GDM1 (cell line): ENCODE measurements around the gene SORL1.
"Not testable (repeated sequence)": the region's sequence is repeated elsewhere in the genome, so short reads cannot be mapped to it uniquely, and the experiment has no call there.

ENCODE experiments used
- DNase-seq: peaks from one replicate; lab custom pipeline; 2025; lab: John Stamatoyannopoulos, UW

Gene SORL1

GRCh38 chr11:121478895-121479697, 27.0 kb downstream of the SORL1 start:
- DNase-seq = no peak

DNA sequence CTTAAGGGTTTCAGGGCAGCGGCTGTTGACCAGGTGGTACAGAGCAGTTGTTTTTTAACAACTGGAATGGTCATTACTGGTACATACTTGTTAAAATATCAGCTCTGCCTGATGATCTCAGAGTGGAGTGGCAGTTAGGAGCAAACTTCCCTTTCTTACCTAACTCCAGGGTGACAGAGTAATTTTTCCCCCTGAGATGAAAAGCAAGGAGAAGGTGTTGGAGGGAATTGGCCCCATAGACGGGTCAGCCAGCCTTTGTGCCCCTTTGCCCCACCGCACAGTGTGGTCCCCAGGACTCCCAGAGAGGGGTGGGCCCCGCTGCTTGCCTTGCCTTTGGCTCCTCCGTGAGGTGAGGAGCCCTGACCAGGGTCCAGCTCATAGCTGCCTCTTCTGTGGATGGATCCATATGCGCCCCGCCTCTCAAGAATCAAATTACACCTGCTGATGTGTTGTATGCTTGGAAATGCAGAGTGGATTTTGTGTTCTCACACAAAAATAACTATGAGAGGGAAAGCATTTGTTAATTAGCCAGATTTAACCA, 27.7 kb downstream of the SORL1 start:
- no peak for DNase-seq

DNA sequence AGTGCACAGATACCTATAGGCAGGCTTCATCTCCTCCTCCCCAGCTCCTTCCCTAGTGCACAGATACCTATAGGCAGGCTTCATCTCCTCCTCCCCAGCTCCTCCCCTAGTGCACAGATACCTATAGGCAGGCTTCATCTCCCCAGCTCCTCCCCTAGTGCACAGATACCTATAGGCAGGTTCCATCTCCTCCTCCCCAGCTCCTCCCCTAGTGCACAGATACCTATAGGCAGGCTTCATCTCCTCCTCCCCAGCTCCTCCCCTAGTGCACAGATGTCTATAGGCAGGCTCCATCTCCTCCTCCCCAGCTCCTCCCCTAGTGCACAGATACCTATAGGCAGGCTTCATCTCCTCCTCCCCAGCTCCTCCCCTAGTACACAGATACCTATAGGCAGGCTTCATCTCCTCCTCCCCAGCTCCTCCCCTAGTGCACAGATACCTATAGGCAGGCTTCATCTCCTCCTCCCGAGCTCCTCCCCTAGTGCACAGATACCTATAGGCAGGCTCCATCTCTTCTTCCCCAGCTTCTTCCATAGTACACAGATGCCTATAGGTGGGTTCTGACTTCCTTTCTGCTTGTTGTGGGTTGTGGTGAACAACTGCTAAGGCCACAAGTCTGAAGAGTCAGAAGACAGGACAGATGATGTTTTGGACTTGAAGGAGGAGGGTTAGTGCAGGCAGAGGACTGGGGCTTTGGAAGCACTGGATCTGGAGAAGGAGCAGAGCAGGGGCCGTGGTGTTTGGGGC, 29.5 kb downstream of the SORL1 start:
- DNase-seq = peak; percentile 59

DNA sequence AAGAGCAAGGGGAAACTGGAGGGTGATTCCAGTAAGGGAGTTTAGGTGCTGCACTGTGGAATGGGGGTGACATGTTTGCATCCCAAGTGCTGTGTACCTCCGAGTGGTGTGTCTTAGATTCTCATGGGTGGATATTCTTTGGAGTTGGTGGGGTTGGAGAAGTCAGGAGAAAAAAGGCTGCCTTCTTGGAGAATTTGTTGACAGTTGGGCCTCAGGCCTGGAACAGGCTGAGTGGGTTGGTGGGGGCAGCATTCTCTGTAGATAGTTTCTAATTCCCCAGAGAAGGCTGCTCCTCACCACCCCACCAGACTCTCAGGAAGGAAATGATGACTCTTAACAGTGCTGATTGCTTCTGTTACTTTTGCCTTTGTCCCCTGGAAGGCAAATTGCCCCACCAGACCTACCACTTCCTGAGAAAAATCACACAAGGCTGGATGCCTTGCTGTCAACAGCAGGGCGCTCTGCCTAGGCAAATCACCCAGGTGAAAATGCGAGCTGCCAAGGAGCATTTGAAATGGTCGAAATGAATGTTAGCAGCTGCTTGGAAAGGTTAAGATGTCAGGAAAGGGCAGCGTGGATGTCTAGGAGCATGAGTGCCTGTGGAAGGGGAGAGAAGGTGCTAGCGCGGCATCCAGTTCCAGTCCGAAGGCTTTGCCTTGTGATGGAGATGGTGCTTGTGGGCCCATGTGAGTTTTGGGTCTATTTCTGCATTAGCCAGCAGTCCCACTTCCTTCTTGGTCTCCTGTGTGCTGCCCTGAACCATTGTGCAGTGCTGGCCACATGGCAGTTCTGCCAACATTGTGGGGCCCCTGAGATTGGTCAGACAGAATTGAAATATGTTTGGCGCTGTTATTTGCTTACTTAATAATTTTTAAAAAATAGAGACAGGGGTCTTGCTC, 30.4 kb downstream of the SORL1 start:
- DNase-seq = peak; percentile 69

DNA sequence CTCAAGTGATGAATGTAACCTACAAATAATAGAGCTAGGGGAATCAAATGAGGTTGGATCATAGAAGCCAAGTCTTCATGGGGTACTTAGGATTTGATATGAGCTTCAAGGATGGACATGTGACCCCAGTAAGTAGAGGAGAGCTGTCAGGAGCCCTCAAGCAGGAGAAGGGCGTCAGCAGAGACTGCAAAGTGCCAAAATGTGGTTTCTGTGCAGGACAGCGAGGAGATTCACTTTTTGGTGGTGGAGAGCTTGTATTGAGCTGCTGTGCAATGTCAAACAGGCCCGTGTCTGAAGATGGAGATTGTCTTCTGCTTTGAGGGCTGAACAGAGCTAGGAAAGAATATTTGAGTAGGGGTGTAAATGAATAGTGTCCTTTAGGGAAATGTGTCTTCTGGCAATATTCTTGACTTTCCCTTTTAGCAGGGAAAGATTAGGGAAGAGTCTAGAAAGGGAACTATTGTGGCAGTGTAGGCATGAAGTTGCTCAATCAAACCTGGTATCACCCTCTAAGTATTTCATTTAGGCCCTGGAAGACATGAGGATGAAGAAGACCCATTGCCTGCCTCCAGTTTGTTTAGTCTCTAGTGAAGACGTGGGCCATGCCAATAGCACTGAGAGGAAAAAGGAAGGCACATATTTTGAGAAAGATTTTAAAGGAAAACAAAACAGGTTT, 31.8 kb downstream of the SORL1 start:
- DNase-seq = no peak

- no peak for DNase-seq
Measured at GRCh38 chr11:121485216-121485615, 33.1 kb downstream of the SORL1 start.

DNA sequence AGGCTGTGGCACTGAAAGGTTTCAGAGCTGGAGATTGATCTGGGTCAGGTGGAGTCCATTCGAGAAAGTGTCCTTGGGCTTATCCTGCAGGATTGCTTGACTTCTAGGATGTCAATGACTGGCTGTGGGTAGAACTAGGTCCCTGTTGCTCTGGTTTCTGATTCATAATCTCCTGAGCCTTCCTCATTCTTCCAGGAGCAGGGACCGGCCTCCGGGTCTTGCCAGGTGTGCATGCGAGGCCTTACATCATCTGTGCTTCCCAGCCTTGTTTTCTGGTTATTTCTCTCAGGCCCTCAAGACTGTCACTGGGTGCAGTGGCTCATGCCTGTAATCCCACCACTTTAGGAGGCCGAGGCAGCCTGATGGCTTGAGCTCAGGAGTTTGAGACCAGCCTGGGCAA, 33.9 kb downstream of the SORL1 start:
- no peak for DNase-seq

- no peak for DNase-seq
Measured at GRCh38 chr11:121487191-121487590, 35.1 kb downstream of the SORL1 start.

DNA sequence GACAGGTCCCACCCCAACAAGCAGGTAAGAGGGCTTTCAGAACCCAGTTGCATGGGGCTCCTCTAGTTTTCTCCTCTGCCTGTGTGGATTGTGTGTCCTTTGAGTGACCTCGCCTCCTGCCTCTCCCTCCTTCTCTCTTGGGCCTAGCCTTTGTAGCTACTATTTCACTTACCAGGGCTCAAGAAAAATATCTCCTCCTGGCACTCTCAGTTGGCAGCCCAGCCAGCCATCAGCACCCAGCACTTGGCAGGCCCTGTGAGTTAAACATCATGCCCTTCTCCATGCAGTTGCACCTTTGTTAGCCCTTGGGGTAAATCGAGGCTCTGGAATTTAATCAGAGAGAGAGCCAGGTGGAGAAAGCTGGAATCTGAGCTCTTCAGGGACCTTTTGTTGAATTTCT, 36.1 kb downstream of the SORL1 start:
- no peak for DNase-seq

DNA sequence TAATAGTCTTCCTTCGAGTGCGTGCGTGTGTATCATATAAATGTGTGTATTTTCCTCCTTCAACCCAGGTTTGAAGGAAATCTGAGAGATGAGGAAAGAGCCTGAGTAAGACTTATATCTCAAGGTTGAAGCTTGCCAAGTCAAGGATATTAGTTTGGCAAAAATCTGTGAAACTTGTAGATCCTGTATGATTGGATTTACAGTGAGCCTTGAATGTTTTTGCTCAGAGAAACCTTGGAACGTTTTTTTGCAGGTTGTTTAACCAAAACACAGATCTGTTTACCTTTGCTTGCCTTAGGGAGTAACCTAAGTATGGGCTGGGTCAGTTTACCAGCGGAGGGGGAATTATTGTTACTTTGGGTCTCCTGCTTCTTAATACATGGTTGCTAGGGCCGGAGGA, 36.5 kb downstream of the SORL1 start:
- DNase-seq = no peak

DNA sequence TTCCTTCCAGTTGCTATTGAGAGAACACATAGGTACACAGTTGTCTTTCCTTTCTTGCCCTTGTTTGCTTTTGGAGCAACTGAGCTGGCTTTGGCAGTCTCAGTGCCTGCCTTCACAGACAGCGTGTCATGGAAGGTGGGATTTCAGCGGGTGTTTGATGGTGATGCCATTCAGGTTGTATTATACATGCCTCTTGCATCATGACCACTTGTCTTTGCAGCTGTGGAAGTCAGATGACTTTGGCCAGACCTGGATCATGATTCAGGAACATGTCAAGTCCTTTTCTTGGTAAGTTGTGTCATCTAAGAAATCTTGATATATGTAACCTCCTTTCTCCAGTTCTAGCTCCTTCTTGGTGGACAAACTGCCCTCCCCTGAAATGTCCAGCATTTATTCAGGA, 37.7 kb downstream of the SORL1 start:
- no peak for DNase-seq

GRCh38 chr11:121494355-121495099, 42.4 kb downstream of the SORL1 start:
- DNase-seq = no peak

GRCh38 chr11:121497176-121497998, 45.3 kb downstream of the SORL1 start:
- no peak for DNase-seq

GRCh38 chr11:121499405-121499804, 47.3 kb downstream of the SORL1 start:
- no peak for DNase-seq

DNA sequence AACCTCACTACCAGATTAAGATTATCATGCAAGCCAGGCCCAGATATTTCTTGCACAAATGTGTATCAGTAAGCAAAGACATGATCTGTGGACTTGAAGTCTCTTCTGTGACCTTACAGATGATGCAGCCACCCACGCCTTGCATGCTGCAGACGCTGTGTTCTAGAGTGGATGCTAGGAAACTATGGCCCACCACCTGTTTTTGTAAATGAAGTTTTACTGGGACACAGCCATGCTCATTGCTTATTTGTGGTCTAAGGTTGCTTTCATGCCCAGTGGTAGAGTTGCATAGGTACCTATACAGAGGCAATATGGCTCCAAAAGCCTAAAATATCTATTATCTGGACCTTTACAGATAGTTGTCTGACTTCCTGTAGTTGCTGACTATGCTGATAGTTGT, 48.2 kb downstream of the SORL1 start:
- DNase-seq = no peak

DNA sequence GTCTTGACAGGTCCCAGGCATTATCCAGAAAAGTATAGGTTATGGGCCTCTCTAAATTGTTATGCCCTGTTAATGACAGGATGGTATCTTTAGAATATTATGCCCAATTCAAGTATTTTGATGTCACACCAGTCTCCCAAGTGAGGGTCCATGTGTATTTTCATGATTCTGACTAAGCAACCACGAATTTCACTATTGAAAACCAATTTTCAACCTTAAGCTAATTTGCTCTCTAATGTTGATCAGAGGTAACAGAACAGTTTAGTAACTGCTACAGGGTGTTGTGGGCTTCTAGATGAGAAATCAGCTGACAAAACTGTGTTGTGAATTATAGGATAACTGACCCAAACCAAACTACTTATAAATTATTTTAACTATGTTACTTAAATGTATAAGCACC, 48.6 kb downstream of the SORL1 start:
- DNase-seq = no peak

DNA sequence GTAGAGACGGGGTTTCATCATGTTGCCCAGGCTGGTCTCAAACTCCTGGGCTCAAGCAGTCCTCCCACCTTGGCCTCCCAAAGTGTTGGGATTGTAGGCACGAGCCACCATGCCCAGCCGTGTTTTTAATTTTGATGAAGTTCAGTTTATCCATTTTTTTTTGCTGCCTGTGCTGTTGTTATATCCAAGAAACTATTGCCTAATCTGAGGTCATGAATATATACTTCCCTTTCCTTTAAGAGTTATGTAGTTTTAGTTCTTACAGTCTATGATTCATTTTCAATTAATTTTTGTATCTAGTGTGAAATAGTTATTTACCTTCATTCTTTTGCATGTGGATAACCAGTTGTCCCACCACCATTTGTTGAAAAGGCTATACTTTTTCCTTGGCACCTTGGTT, 50.9 kb downstream of the SORL1 start:
- no peak for DNase-seq

- DNase-seq = not testable (repeated sequence)
Measured at GRCh38 chr11:121506237-121506636, 54.1 kb downstream of the SORL1 start.

- DNase-seq = no peak
Measured at GRCh38 chr11:121508449-121508848, 56.3 kb downstream of the SORL1 start.

GRCh38 chr11:121510438-121510837, 58.3 kb downstream of the SORL1 start:
- DNase-seq = no peak
